HepG2 (cell line): ENCODE results near the gene HSF4. TPM values are rescaled to one million over a fixed set of nuclear protein-coding genes. Genes with fewer than 3 reads are reported as not detected.

ENCODE experiments used
- ATAC-seq: fragments of 200-7000 bp; cut with Tn5 transposase; 3 replicates; pipeline ENCODE4 v1.9.1; 2020; ENCODE audit warnings: mild to moderate bottlenecking, moderate library complexity
- BruUV-seq: library from RNA; stranded (reverse); fragments of 400-500 nt; replicated peaks from 2 replicates; lab custom pipeline; 2021; lab: Mats Ljungman, UMichigan
- CTCF ChIA-PET: fragments of 300-600 bp; formaldehyde crosslinking; extraction: SDS; loops from one replicate; lab custom pipeline; 2021; ENCODE audit warnings: low total read pairs, inconsistent platforms, low intra/inter-chr PET ratio; lab: Yijun Ruan, JAX
- POLR2A ChIA-PET: fragments of 350-600 bp; sonication (Branson Sonifier 250); formaldehyde crosslinking; loops from one replicate; lab custom pipeline; 2020; ENCODE audit warnings: antibody characterized with exemption, inconsistent platforms; lab: Yijun Ruan, JAX
- DNase-seq: peaks from one replicate; pipeline ENCODE4 v3.0.0-alpha.2; 2015; ENCODE audit warnings: low spot score
- FAIRE-seq: peaks from 3 replicates; lab custom pipeline; 2011; peaks lifted over from hg19 to GRCh38; lab: Jason Lieb, UNC
- H2AFZ ChIP-seq: one replicate; pipeline ENCODE4 v1.6.1; 2011; ENCODE audit warnings: low read length, inconsistent platforms
- H3K27ac ChIP-seq: fragments of 300-600 bp; 3 replicates; pipeline ENCODE4 v1.8.0; 2011; ENCODE audit warnings: mixed run types, mild to moderate bottlenecking, mixed read lengths, low read length, inconsistent platforms; ENCODE audit not compliant: insufficient read depth; ENCODE audit errors: extremely low read length
- H3K27me3 ChIP-seq, 2 experiments: fragments of 200-600 bp in 1 of 2; 2 replicates in 1 of 2; 3 replicates in 1 of 2; pipeline versions ENCODE4 v1.6.0 to v1.8.0; 2011; ENCODE audit warnings: low read length in 2 of 2, mild to moderate bottlenecking in 2 of 2, moderate library complexity in 2 of 2, inconsistent platforms in 1 of 2; ENCODE audit not compliant: insufficient read depth in 2 of 2, control insufficient read depth in 1 of 2
- H3K36me3 ChIP-seq, 2 experiments: fragments of 200-600 bp in 1 of 2; replicated peaks in 1 of 2; 2 replicates in 1 of 2; 3 replicates in 1 of 2; pipeline versions ENCODE4 v1.5.1 to v1.8.0; 2011; ENCODE audit warnings: low read length in 2 of 2, inconsistent platforms in 1 of 2; ENCODE audit not compliant: insufficient read depth in 2 of 2, control insufficient read depth in 1 of 2
- H3K4me1 ChIP-seq: 2 replicates; pipeline ENCODE4 v1.5.1; 2012; ENCODE audit warnings: low read length, inconsistent platforms; ENCODE audit not compliant: insufficient read depth
- H3K4me2 ChIP-seq: 2 replicates; pipeline ENCODE4 v1.6.0; 2011; ENCODE audit warnings: low read depth, low read length, inconsistent platforms
- H3K4me3 ChIP-seq, 3 experiments: fragments of 200-600 bp in 1 of 3; sonication (generic), shearing (Covaris generic) in 1 of 3; replicated peaks in 1 of 3; 2 replicates each; pipeline ENCODE4 v1.5.1; 2011 to 2016; ENCODE audit warnings: low read length in 3 of 3, inconsistent platforms in 2 of 3, low read depth in 2 of 3, mild to moderate bottlenecking in 2 of 3, control low read depth in 1 of 3, mixed read lengths in 1 of 3; ENCODE audit not compliant: insufficient read depth in 1 of 3
- H3K79me2 ChIP-seq: one replicate; pipeline ENCODE4 v1.6.1; 2011; ENCODE audit warnings: low read length, inconsistent platforms; ENCODE audit not compliant: insufficient read depth
- H3K9ac ChIP-seq: 2 replicates; pipeline ENCODE4 v1.6.0; 2011; ENCODE audit warnings: mild to moderate bottlenecking, low read depth, low read length, inconsistent platforms; ENCODE audit not compliant: insufficient read depth
- H3K9me3 ChIP-seq: 2 replicates; pipeline ENCODE4 v1.5.1; 2012; ENCODE audit warnings: mild to moderate bottlenecking, low read length
- H4K20me1 ChIP-seq: 2 replicates; pipeline ENCODE4 v1.6.0; 2011; ENCODE audit warnings: inconsistent platforms, mild to moderate bottlenecking, low read length, moderate library complexity; ENCODE audit not compliant: insufficient read depth
- ELF3 ChIP-seq: IDR thresholded peaks from 2 replicates; pipeline ENCODE4 v1.6.1; 2016; ENCODE audit warnings: missing genetic modification reagents, missing compliant biosample characterization
- ESRRA ChIP-seq: sonication (generic); formaldehyde crosslinking; IDR thresholded peaks from 2 replicates; pipeline ENCODE4 v1.5.1; 2020; ENCODE audit warnings: mild to moderate bottlenecking, low read depth, missing genetic modification reagents
- KDM4B ChIP-seq: sonication (generic); formaldehyde crosslinking; IDR thresholded peaks from 2 replicates; pipeline ENCODE4 v1.4.0; 2020; ENCODE audit warnings: missing genetic modification reagents
- MEIS2 ChIP-seq: sonication (generic); formaldehyde crosslinking; IDR thresholded peaks from 2 replicates; pipeline ENCODE4 v1.9.0; 2021; ENCODE audit warnings: mild to moderate bottlenecking, missing genetic modification reagents
- MTF2 ChIP-seq: sonication (generic); formaldehyde crosslinking; IDR thresholded peaks from 2 replicates; pipeline ENCODE4 v1.5.0; 2020; ENCODE audit warnings: missing genetic modification reagents, borderline replicate concordance
- NFIC ChIP-seq: IDR thresholded peaks from 2 replicates; pipeline ENCODE4 v1.6.1; 2012; ENCODE audit warnings: mild to moderate bottlenecking, low read length, inconsistent platforms
- NONO ChIP-seq, 2 experiments: fragments of 450-650 bp in 1 of 2; sonication (generic) in 1 of 2; formaldehyde crosslinking in 1 of 2; IDR thresholded peaks in 1 of 2; conservative IDR thresholded peaks in 1 of 2; 2 replicates each; pipeline versions ENCODE4 v1.6.1 to v1.8.0; 2017 to 2022; ENCODE audit warnings: mild to moderate bottlenecking in 1 of 2, missing genetic modification reagents in 1 of 2, moderate library complexity in 1 of 2
- RAD21 ChIP-seq: fragments of 450-650 bp; formaldehyde crosslinking; IDR thresholded peaks from 2 replicates; pipeline ENCODE4 v1.5.0; 2020; ENCODE audit warnings: mild to moderate bottlenecking
- RNF219 ChIP-seq: sonication (generic); formaldehyde crosslinking; IDR thresholded peaks from 2 replicates; pipeline ENCODE4 v1.5.0; 2020; ENCODE audit warnings: mild to moderate bottlenecking, missing genetic modification reagents
- RORA ChIP-seq: sonication (generic); formaldehyde crosslinking; IDR thresholded peaks from 2 replicates; pipeline ENCODE4 v1.5.0; 2020; ENCODE audit warnings: mild to moderate bottlenecking, missing genetic modification reagents, moderate library complexity
- SMC3 ChIP-seq: IDR thresholded peaks from 2 replicates; pipeline ENCODE4 v1.6.1; 2011; ENCODE audit warnings: low read length, improper control_type of control experiment
- SP140L ChIP-seq: sonication (generic); formaldehyde crosslinking; IDR thresholded peaks from 2 replicates; pipeline ENCODE4 v1.4.0; 2020; ENCODE audit warnings: missing genetic modification reagents, borderline replicate concordance
- SP5 ChIP-seq: IDR thresholded peaks from 2 replicates; pipeline ENCODE4 v1.6.1; 2016; ENCODE audit warnings: low read depth, borderline replicate concordance
- SRSF1 ChIP-seq: fragments of 200-400 bp; formaldehyde crosslinking; optimal IDR thresholded peaks from 2 replicates; pipeline ENCODE3; 2017; ENCODE audit warnings: mild to moderate bottlenecking, low read depth, low read length, moderate library complexity
- SSRP1 ChIP-seq: IDR thresholded peaks from 2 replicates; pipeline ENCODE4 v1.6.1; 2016; ENCODE audit warnings: control low read depth
- TIGD3 ChIP-seq: sonication (generic); formaldehyde crosslinking; IDR thresholded peaks from 2 replicates; pipeline ENCODE4 v1.5.1; 2020; ENCODE audit warnings: mild to moderate bottlenecking, missing genetic modification reagents, borderline replicate concordance
- TSC22D2 ChIP-seq: sonication (generic); formaldehyde crosslinking; IDR thresholded peaks from 2 replicates; pipeline ENCODE4 v1.5.1; 2020; ENCODE audit warnings: missing genetic modification reagents, mild to moderate bottlenecking, borderline replicate concordance
- ZNF326 ChIP-seq: sonication (generic); formaldehyde crosslinking; IDR thresholded peaks from 2 replicates; pipeline ENCODE4 v1.4.0; 2020; ENCODE audit warnings: missing genetic modification reagents, borderline replicate concordance
- ZNF75D ChIP-seq: sonication (generic); formaldehyde crosslinking; IDR thresholded peaks from 2 replicates; pipeline ENCODE4 v1.8.1; 2023; ENCODE audit warnings: missing genetic modification reagents, mild to moderate bottlenecking, borderline replicate concordance
- WGBS: methylation state at CpG from one replicate; pipeline ENCODE4 v1.1.6; 2017; ENCODE audit warnings: low lambda C conversion rate; 5-methylcytosine and 5-hydroxymethylcytosine counted together
- in situ Hi-C: cut with HindIII; loops from 2 replicates; pipeline ENCODE4 v1.10.0; 2017; ENCODE audit warnings: low pct_unique_long_range_greater_than_20kb; ENCODE audit not compliant: extremely low pct_ligation_motif_present
- intact Hi-C: fragments of 100-400 bp; cut with micrococcal nuclease; formaldehyde crosslinking; loops from one replicate; pipeline ENCODE4 v1.10.0; 2022; ENCODE audit not compliant: unreplicated experiment
- polyA plus RNA-seq, 8 experiments: library from polyadenylated mRNA; depleted of rRNA in 3 of 8; stranded (reverse) in 7 of 8; unstranded in 1 of 8; fragments of >200 nt; fragmentation: Illumina TruSeq in 4 of 8; extraction: Trizol in 4 of 8; gene quantifications; 2 replicates each; pipeline versions ENCODE4 v1.2.1 to v1.2.3, GENCODE V29; 2011 to 2016; ENCODE audit warnings: low read depth in 4 of 8, missing spikeins in 1 of 8, mixed read lengths in 1 of 8; ENCODE audit not compliant: insufficient read depth in 1 of 8
- total RNA-seq, 5 experiments: library from RNA; depleted of rRNA; stranded (reverse); fragments of >200 nt; fragmentation: Illumina TruSeq; extraction: Trizol; gene quantifications; 2 replicates each; pipeline ENCODE4 v1.2.3, GENCODE V29; 2016; ENCODE audit warnings: low read depth in 1 of 5

Gene HSF4
- total and polyA plus RNA-seq, 2 of the 13 experiments (the other 11 are each of a cell fraction or from before 2014, with no cell fraction given), result 3.5 to 16.9 TPM

- Histone ChIP-seq H3K9me3 (no peaks in the 10 kb centered on the region), H3K27ac (no peak overlapping the region)
- no peak for TF ChIP-seq MEIS2 (CRISPR knock-in tag)
- TF ChIP-seq ESRRA (CRISPR knock-in tag), result no peak
- TF ChIP-seq SRSF1, result no peak
- TF ChIP-seq TIGD3 (CRISPR knock-in tag), result no peak
- no peak for TF ChIP-seq MTF2 (CRISPR knock-in tag)
- no peak for TF ChIP-seq RORA
- no peak for TF ChIP-seq SSRP1 (CRISPR knock-in tag)
- no peak for TF ChIP-seq ZNF75D (CRISPR knock-in tag)
- no peak for TF ChIP-seq NONO (IDR thresholded peaks at IDR 0.05)
- TF ChIP-seq NONO (CRISPR knock-in tag; conservative IDR thresholded peaks at IDR 0.05), result no peak
- TF ChIP-seq ZNF326, result no peak
- TF ChIP-seq RNF219 (CRISPR knock-in tag), result no peak
- no peak for TF ChIP-seq SMC3
- TF ChIP-seq KDM4B (CRISPR knock-in tag), result no peak
- no peak for TF ChIP-seq SP140L (CRISPR knock-in tag)
- no peak for TF ChIP-seq SP5
- no peak for TF ChIP-seq RAD21 (CRISPR knock-in tag)
- no peak for TF ChIP-seq TSC22D2
- no peak for TF ChIP-seq NFIC
- TF ChIP-seq ELF3, result no peak
- TF ChIP-seq, all 625 proteins: peak for 0
- DNase-seq (no peak), FAIRE-seq (no peak), ATAC-seq (no peak)
- H3K36me3 ChIP-seq, result no peaks in the 10 kb centered on the region
- H3K27me3 ChIP-seq, result peaks cover 0 to 2% of the 10 kb centered on the region in 2 experiments; a peak in 1 of 5 replicates
- WGBS, result 28% methylated on average over 5 of the region's 5 CpGs
- H3K4me1 ChIP-seq, result peaks cover 24% of the 10 kb centered on the region
- intact Hi-C loops (no loop called here), in situ Hi-C loops (no loop called here)
- no peak overlapping the region for H3K9ac ChIP-seq
- ChIA-PET CTCF (no interaction called here), POLR2A (interaction anchor here (1.7 kb wide), 1 partner anchor 11 kb away, joined by 6 read pairs; the partner anchor contains the start of gene TMEM208)
- no peaks in the 10 kb centered on the region for H3K79me2 ChIP-seq
- no peak overlapping the region for H2AFZ ChIP-seq
- H4K20me1 ChIP-seq, result no peaks in the 10 kb centered on the region
- BruUV-seq, result no TSS peak
- no peak overlapping the region for H3K4me2 ChIP-seq
- H3K4me3 ChIP-seq, result no peak overlapping the region
These were observed 51.2 kb downstream of the HSF4 start for GRCh38 chr16:67215706-67216105.
